Dedifferentiated amniotic fluid mesenchymal stem cell (primary cell): ENCODE data around the gene SAMD4B.
A peak's percentile ranks its signal among the peaks of the same experiment; 100 is the strongest.
"Not testable (repeated sequence)": the region's sequence is repeated elsewhere in the genome, so short reads cannot be mapped to it uniquely, and the experiment has no call there.

Experiments used
- DNase-seq: peaks from one replicate; pipeline ENCODE4 v3.0.0-alpha.2; 2016; ENCODE audit errors: extremely low spot score

SAMD4B gene

DNA sequence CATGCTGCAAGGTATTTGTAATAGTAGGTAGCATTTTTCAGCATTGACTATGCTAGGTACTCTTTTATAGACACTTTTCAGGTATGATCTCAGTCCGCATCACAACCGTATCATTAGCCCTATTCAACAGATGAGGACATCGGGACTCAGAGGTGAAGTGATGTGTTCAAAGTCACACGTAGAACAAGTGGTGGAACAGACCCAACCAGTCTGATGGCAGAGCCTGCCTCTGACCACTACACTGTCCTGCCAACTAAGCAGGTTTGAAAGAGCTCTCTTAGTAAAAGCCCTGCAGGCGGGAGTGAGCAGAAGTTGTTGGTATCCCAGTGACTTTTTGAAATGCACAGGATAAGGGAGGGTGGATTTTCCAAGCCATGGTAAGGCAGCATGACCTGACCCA lies 28.5 kb downstream of the SAMD4B start:
- DNase-seq, result no peak

DNA sequence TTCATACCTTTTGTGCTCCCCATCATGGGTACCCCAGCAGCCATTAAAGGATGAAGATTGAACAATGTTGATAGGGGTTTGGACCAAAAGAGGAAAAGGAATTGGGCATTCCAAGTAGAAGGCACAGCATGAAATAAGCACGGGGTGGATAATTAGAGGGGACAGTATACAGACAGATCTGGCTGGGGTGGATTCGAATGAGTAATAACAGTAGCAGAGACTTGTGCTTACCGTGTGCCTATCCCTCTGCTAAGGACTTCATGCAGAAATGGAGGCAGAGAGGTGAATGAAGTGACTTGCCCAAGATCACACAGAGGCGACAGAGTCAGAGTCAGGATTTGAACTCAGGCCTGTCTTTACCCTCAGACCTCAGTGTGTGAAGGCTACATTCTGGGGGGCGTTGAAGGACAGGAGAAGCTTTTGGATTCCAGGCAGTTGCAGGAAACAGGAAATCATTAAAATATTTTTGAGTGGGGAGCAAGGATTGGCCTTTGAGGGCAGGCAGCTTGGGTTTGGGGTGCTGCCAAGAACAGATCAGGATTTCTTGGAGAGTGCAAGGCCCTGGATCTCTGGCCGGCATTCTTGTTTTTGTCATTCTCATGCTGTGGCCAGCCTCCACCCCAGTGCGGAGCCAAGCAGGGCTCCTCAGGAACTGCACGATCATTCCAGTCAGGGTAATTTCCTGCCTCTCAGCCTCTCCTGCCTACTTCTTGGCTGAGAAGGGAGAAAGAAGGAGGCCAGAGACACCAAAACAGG lies 30.0 kb downstream of the SAMD4B start:
- peak; percentile 91 for DNase-seq

DNA sequence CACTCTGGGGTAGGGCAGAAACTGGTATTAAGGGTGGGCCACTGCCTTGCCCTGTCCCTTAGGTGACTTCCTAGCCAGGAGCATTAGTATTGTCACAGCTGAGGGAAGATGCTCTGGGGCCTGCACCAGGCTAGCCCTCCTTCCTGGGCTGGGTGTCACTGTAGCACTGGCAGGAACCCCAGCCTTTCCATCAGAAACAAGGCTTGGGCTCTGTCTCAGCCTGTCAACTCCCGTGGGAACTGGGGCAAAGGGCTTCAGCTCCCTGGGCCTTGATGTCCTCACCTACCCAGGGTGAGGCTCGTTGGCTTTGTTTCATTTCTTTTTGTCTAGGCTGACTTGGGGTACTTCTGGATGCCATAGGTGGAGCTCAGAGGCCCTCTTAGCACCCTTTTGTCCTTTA lies 30.7 kb downstream of the SAMD4B start:
- no peak for DNase-seq

DNA sequence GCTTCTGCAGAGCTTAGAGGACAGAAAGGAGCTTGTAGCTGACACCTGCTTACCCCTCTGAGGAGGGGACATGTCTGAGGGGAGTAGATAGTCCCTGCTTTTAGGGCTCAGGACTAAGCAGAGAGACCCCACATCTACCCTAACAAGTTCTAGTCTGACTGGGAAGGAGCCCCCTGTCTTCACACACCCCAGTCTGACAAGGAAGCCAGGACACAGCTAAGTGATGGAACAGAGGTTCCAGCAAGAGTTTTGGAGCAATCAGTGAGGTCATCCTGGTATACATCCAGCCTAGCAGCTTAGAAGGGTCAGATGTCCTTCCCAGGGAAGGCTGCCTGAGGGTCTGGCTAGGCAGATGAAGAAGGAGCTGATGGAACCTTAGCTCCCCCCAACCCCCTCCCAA lies 33.7 kb downstream of the SAMD4B start:
- DNase-seq, result no peak

DNA sequence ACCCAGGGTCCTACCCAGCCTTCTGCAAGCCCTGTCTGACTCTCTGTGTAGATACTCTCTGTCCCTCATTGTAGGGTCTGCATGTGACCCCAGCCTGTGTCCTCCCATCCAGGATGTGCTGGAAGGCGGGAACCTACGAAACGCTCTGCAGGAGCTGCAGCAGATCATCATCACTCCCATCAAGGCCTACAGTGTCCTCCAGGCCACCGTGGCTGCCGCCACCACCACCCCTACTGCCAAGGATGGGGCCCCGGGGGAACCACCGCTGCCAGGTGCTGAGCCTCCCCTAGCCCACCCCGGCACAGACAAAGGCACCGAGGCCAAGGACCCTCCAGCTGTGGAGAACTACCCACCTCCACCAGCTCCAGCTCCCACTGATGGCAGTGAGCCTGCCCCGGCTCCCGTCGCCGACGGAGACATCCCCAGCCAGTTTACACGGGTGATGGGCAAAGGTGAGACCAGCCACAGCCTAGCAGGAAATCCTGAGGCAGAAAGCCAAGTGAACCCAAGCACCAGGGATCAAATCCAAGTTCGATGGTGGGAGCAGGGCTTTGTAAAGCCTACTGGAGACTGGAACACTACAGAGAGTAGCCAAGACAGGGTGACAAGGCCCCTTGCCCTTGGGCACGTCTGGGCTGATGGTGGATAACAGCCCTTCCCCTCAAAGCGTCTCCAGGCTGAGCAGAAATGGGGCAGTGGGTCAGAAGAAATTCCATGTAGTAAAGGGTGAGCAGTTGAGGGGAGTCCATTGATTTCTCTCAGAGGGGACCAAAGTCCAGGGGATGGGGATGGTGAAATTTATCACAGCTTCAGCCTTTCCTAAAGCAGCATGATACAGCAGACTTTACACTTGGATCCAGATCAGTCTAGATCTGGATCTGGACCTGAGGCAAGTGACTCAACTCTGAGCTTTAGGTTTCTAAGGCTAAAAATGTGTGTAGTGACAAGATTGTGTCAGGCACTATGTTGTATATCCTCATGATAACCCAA lies 35.4 kb downstream of the SAMD4B start:
- no peak for DNase-seq

DNA sequence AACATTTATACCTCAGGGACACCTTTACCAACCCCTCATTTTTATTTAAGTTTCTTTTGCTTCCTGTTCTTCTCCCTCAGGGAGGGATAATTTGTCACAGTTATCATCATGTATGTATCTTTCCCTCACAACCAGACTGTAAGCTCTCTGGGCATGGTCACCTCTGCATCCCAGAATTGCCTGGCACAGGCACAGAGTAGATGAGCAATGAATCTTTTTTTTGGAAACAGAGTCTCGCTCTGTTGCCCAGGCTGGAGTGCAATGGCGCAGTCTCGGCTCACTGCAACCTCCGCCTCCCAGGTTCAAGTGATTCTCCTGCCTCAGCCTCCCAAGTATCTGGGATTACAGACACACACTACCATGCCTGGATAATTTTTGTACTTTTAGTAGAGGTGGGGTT lies 37.1 kb downstream of the SAMD4B start:
- DNase-seq, result not testable (repeated sequence)

DNA sequence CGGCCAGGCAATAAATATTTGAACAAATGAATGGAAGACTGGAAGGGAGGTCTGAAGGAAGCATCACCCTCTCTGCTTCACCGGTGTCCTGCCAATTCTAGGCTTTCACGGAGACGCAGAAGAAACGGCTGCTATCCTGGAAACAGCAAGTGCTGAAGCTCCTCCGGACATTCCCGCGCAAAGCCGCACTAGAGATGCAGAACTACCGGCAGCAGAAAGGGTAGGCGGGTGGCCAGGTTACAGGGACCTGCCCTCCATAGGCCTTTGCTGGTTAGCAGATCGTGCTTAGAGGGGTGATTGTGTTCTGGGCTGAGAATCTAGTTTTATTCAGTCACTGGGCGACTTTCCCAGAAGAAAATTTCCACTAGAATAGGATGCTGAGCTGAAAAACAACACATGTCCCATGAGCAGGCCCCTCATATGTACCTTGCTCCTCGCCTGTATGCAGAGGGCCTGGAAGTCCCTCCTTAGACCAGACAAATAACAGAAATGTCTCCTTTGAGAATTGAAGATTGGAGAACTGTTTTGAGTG lies 37.7 kb downstream of the SAMD4B start:
- DNase-seq, result no peak

DNA sequence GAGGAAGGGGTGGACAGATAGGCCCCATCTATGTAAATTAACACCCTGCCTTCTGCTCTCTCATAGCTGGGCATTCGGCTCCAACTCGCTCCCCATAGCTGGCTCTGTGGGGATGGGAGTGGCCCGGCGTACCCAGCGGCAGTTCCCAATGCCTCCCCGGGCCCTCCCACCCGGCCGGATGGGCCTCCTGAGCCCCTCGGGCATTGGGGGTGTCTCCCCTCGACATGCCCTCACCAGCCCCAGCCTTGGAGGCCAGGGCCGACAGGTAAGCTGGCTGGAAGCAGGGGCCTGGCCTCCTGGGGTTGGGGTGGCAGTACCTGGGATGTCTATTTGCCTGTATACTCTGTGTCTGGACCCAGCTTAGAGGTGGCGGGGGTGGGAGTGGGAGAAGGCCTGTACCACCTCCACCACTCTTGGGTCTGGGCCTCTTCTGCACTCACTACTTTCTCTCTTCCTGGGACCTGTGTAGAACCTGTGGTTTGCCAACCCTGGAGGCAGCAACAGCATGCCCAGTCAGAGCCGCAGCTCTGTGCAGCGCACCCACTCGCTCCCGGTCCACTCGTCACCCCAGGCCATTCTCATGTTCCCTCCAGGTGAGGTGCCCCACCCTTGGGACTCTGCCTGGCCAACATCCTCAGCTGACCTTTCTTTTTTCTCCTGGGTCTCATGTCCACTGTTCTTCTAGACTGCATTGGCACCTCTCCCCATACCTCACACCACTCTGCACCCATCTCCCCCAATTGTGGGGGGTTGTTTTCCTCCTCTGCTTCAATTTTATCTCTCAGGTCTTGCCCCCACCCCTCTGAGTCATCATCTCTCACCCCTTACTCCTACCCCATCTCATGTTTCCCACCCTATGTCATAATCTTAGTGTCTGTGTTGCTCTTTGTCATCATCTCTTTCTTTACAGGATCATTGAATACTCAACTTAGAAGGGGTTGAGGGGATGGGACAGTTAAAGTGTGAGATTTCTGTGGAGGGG lies 38.6 kb downstream of the SAMD4B start:
- no peak for DNase-seq

DNA sequence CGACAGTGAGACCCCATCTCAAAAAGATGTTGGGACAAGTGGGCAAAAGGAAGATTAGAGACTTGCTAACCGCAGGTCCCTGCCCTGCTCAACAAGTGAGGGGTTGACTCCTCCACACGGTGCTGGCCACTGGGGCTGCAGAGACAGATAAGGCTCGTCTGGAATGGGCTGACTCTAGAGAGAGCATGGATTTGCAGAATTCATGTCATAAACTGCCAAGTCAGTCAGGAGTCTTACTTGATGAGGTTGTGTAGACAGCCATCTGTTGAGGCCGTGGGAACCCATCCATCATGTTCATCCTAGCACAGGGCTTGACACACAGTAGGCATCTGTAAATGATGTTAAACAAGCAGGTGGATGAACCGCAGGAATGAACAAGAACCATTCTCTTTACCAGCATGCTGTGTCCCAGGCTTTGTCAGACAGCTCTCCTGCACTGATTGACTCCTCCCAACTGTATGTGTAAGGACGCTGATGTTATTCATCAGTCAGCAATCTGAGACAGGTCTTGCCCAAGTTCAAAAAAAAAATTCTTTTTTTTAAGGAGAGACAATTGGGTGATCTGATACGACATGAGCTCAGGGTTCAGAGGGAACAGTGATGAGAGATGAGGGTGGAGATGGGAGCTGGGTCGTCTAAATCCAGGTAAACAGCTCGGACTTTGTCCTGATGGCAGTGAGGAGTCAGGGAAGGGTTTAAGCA lies 39.8 kb downstream of the SAMD4B start:
- DNase-seq, result no peak

DNA sequence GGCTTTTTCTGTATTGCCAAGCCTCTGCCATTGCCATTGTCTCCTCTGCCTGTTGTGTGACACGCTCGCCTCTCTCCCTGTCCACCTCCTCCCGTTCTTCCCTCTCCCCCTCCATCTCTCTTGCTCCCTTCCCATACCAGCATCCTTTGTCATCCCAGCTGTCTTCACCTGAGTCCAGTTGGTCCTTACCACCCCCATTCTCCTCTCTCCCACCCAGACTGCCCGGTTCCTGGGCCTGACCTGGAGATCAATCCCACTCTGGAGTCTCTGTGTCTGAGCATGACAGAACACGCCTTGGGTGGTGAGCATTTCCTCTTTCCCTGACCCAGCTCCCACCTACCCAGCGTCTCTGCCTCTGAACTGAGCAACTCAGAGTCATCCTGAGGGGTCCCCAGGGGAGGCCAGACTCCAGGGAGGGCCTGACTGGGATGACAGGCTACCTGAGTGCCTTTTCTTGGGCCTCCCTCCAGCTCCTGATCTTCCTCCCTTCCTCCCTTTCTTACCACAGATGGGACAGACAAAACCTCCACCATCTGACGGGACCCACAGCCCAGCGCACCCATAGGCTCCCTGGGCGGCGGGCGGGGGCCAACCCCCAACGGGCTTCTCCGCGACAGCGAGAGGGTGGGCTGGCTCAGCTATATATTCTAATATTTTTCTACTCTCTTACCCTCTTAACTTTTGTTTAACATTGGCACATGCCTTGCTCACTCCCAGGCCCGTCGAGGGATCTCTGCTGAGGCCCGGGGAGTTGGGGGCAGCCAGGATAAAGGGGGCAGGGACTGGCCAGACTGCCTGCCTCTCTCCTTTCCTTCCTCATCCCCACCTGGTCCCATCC lies 41.0 kb downstream of the SAMD4B start:
- no peak for DNase-seq

DNA sequence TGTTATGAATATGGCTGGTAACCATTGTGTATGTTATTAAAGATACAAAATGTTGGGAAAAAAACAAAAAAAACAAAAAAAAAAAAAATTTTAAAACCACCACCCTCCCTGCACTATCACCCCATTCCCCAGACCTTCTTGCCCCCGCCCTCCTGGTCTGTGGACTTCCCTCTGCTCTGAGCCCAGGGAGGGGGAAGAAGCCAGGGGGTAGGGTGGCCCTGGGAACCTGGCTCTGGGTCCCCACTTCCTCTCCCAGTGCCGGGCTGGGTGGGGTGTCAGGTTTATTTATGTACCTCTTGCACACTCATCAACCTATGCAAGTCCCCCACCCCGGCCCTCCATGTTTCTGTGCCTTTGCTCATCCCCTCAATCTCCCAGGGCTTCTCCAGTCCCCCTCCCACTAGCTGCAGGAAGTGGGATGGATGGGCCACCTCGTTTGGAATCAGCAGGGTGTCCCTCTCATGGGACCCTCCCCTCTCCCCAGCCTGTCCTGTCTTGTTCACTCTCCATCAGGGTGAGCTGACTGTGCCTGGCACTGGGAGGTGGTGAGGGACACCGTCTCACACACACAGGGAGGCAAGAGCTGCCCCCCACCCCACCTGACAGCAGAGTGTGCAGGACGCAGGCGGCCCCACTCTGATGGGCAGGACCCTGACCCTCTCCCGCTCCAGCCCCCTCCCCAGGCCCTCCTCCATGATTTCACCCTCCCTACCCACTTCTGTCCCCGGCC lies 42.8 kb downstream of the SAMD4B start:
- no peak for DNase-seq

DNA sequence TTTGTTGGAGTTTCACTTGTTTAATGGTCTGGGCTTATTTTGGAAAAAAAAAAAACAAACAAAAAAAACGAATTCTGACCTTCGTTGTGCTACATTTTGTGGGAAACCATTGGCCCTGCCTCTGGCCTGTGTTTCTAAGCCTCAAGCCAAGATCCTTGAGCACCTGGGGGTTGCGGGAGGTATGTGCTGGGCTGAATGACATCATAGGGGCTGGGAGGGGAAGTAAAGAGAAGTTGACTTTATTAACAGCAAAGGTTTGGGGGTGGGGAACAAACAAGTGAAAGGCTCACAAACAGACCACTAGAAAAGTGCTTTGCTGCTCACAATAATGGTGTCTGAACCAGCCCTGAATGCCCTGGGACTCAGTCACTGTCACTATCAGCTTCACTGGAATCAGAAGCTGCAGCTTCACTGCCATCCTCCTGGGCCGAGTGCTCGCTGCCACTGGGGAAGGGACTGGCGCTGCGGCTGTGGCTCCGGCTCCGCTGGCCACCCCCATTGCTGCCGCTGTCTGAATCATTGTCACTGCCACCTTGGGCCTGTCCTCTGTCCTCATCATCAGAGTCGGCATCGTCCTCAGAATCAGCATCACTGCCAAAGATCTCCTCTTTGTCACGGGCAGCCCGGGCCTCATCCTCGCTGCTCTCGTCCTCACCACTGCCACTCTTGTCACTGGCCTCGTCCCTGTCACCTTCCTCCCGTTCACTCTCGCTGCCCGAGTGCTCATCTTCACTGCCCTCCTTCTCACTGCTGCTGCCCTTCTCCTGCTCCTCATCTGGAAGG lies 43.6 kb downstream of the SAMD4B start:
- no peak for DNase-seq

DNA sequence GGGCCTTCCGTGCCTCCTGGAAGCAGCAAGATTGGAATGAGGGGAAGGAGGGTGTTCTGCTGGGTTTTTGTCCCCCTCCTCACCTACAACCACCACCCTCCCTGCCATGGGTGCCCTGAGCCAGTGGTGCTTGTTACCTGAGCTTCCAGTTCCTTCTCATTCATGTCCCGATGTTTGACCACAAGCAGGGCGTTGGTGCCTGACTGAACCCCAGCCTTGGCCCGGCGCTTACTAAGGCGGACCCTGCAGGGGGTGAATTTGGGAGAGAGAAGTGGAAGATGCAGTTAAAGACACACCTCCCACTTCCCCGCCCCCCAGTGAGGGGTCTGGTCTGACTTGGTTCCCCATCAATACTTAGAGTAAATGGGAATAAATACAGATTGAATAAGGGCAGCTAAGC lies 44.3 kb downstream of the SAMD4B start:
- DNase-seq, result no peak

DNA sequence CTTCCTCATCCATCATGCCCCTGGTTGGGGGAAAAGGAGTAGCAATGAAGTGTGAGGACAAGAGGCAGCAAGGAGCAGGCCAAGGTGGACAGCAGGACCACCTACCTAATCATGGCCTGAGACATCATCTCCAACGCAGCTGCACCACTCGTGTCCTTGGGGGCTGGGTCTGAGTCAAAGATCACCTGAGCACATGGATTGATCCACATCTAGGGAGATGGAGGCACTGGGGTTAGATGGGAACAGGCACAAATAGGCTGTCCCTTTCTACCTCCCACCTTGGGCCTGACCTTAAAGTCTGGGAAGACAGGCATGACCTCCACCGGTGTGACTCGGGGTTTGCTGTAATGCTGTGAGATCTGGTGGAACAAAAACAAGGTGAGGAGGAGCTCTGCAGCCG lies 46.4 kb downstream of the SAMD4B start:
- DNase-seq, result no peak

DNA sequence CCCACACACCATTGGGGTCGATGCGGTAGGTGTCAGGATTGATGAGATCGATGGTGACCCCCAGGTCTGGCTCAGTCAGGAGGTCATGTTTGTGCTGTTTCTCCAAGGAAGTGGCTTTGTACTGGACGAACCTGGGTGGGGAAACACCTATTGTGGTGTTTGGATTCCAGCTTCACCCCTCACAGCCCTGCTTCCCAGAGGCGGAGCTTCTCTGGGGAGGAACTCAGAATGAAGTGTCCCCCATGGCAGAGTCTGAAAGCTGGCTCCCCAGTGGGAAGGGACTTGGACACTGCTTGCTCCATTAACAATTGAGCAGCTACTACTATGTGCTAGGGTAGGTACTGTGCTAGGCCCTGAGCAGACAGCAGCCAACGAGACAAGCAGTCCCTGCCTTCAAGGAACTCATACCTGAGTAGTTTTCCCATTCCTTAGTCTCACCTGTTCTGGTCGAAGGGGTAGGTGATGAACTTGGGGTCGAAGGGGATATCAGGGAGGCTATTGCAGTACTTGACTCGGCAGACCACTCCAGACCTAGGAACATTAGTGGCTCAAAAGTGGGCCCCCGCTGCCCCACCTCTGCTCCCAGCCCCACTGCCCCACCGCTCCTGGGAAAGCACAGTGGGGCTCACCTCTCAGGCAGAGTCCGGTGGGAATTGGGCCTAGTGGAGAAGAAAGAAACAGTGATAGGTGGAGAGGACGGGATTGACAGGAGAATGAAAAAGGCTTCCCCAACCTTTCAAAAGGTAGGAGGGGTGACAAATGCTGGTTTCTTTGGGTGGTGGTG lies 47.6 kb downstream of the SAMD4B start:
- DNase-seq, result no peak

DNA sequence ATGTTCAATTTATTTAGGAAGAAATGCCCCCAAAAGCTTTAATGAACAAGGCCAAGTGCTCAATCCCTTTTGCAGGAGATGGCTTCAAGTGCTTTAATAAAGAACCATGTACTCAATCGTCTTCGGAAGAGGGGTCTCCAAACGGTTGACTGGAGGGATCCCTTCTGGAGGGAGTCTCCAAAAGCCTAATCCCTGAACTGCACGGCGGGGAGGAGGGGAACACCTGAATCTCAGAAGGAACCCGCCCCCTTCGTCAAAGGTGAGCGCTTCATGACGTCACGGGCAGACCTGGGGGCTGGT lies 48.2 kb downstream of the SAMD4B start:
- no peak for DNase-seq

DNA sequence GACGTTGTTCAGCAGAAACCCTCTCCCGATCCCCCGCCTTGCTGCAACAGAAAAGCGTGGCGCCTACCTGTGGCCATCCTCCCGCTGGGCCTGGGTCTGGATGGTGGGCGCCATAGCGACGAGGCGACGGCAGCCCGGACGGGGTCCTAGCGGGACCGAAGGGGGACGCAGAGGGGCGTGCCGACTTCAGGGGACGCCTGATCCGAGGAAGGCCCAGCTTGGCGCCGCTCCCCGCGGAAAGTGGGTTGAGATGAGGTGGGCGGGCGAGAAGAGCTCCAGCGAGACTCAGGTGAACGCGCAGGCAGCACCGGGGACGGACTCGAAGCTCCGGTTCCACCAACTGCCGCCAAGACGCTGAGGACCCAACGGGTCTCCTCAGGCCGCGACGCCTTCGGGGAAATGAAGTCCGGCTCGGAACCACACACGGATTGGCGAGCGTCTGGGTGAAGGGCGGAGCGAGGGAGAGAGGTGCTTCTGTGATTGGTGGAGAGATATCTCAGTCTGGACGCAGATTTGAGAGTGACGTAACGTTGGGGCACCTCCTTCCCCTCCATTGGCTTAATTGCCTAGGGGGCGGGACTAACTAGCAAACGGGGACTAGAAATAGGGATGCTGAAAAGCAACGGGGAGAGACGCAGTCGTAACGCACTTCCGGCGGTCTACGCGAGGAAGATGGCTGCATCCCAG lies 48.7 kb downstream of the SAMD4B start, which contains the start of the genes MED29 and PAF1:
Gene MED29 (plus strand): TSS at position 628 of the 687 bp plus-strand sequence. CDS start 45 bp downstream, at position 673.
Gene PAF1 (minus strand): TSS at position 356 of the 687 bp plus-strand sequence. CDS start 242 bp downstream, at position 114.
- peak; percentile 100 for DNase-seq
